GM23248 (cell line): ENCODE data around the gene CRHR2. TPM values are rescaled to one million over a fixed set of nuclear protein-coding genes. Genes with fewer than 3 reads are reported as not detected.

Experiments
- DNase-seq: peaks from one replicate; pipeline ENCODE4 v3.0.0-alpha.2; 2015
- H2AFZ ChIP-seq: fragments of 200-600 bp; sonication (generic); 2 replicates; pipeline ENCODE4 v1.6.1; 2016; ENCODE audit warnings: antibody characterized with exemption
- H3F3A ChIP-seq: fragments of 200-600 bp; sonication (generic); 2 replicates; pipeline ENCODE4 v1.6.1; 2016; ENCODE audit warnings: mild to moderate bottlenecking, antibody characterized with exemption, mixed run types; ENCODE audit not compliant: insufficient read depth
- H3K27ac ChIP-seq: fragments of 200-600 bp; sonication (generic); 2 replicates; pipeline ENCODE4 v1.5.1; 2016; ENCODE audit warnings: mild to moderate bottlenecking
- H3K27me3 ChIP-seq: fragments of 200-600 bp; sonication (generic); replicated peaks from 2 replicates; pipeline ENCODE4 v1.6.1; 2016; ENCODE audit warnings: mild to moderate bottlenecking; ENCODE audit not compliant: insufficient read depth
- H3K36me3 ChIP-seq: fragments of 200-600 bp; sonication (generic); 2 replicates; pipeline ENCODE4 v1.6.1; 2016; ENCODE audit warnings: low read depth, mild to moderate bottlenecking
- H3K4me1 ChIP-seq: fragments of 200-600 bp; sonication (generic); 2 replicates; pipeline ENCODE4 v1.6.1; 2016; ENCODE audit warnings: mild to moderate bottlenecking; ENCODE audit not compliant: insufficient read depth
- H3K4me2 ChIP-seq: fragments of 200-600 bp; sonication (generic); one replicate; pipeline ENCODE4 v1.6.1; 2016; ENCODE audit warnings: mild to moderate bottlenecking; ENCODE audit not compliant: unreplicated experiment
- H3K4me3 ChIP-seq: fragments of 200-600 bp; sonication (generic); 2 replicates; pipeline ENCODE4 v1.5.1; 2016; ENCODE audit warnings: mild to moderate bottlenecking
- H3K79me2 ChIP-seq: fragments of 200-600 bp; sonication (generic); 2 replicates; pipeline ENCODE4 v1.6.1; 2016; ENCODE audit warnings: mild to moderate bottlenecking; ENCODE audit not compliant: insufficient read depth
- H3K9ac ChIP-seq: fragments of 200-600 bp; sonication (generic); 2 replicates; pipeline ENCODE4 v1.6.1; 2016; ENCODE audit warnings: mild to moderate bottlenecking
- H3K9me2 ChIP-seq: fragments of 200-600 bp; sonication (generic); 2 replicates; pipeline ENCODE4 v1.6.1; 2016; ENCODE audit warnings: mixed run types, mild to moderate bottlenecking, moderate library complexity; ENCODE audit not compliant: insufficient read depth
- H3K9me3 ChIP-seq: fragments of 200-600 bp; sonication (generic); one replicate; pipeline ENCODE4 v1.6.1; 2017; ENCODE audit warnings: low read depth
- H4K20me1 ChIP-seq: fragments of 200-600 bp; sonication (generic); 2 replicates; pipeline ENCODE4 v1.6.0; 2016; ENCODE audit not compliant: insufficient read depth
- EZH2 ChIP-seq: fragments of 200-600 bp; sonication (generic); IDR thresholded peaks from 2 replicates; pipeline ENCODE4 v1.6.1; 2018; ENCODE audit warnings: antibody characterized with exemption, mild to moderate bottlenecking; ENCODE audit not compliant: insufficient read depth, poor library complexity, severe bottlenecking
- EZH2phosphoT487 ChIP-seq: fragments of 200-600 bp; sonication (generic); IDR thresholded peaks from 2 replicates; pipeline ENCODE4 v1.6.1; 2018; ENCODE audit warnings: antibody characterized with exemption, moderate library complexity, mild to moderate bottlenecking, low read depth; ENCODE audit not compliant: insufficient read depth
- WGBS, 2 experiments: methylation state at CpG; one replicate each; pipeline ENCODE4 v1.1.6; 2015 to 2017; ENCODE audit warnings: low lambda C conversion rate in 2 of 2, low coverage in 1 of 2; ENCODE audit errors: missing lambda C conversion rate in 2 of 2; 5-methylcytosine and 5-hydroxymethylcytosine counted together
- in situ Hi-C: fragments of 300-500 bp; cut with MboI; formaldehyde crosslinking; loops from 2 replicates; pipeline ENCODE4 v1.15.0; 2020
- polyA plus RNA-seq: library from polyadenylated mRNA; unstranded; fragments of >200 nt; fragmentation: Nextera tagmentation; extraction: Ambion mirVana; gene quantifications from 2 replicates; pipeline ENCODE4 v1.2.1, GENCODE V29; 2016
- total RNA-seq: library from RNA; depleted of rRNA; stranded (reverse); fragments of >200 nt; shearing (Covaris generic); gene quantifications from 2 replicates; pipeline ENCODE4 v1.2.3, GENCODE V29; 2014

The CRHR2 gene
- total and polyA plus RNA-seq, 2 experiments from 2014 or later = 0.05 TPM; not detected in 1

- no peaks in the 10 kb centered on the region for H3K9me3 ChIP-seq
- no peaks in the 10 kb centered on the region for H3K9me2 ChIP-seq
- no peak overlapping the region for H3K4me3 ChIP-seq
- H3K27ac ChIP-seq = no peak overlapping the region
- no peak for DNase-seq
- H3K4me1 ChIP-seq = no peaks in the 10 kb centered on the region
- peaks cover 82% of the 10 kb centered on the region for H3F3A ChIP-seq
- H2AFZ ChIP-seq = no peak overlapping the region
- H3K4me2 ChIP-seq = no peak overlapping the region
- in situ Hi-C loops = no loop called here
- H3K9ac ChIP-seq = no peak overlapping the region
- peaks cover 100% of the 10 kb centered on the region for H3K79me2 ChIP-seq
- WGBS, 2 experiments = 78 to 85% methylated on average over 4 of the region's 4 CpGs
- TF ChIP-seq EZH2phosphoT487 (no peak), EZH2 (no peak)
- no peaks in the 10 kb centered on the region; the same call in 1 of the 2 replicates for H4K20me1 ChIP-seq
- peaks cover 99% of the 10 kb centered on the region for H3K36me3 ChIP-seq
- no peaks in the 10 kb centered on the region for H3K27me3 ChIP-seq
Observed at GRCh38 chr7:30627026-30627425, 55.2 kb downstream of the CRHR2 start.

- H3K36me3 ChIP-seq = peaks cover 99% of the 10 kb centered on the region
- 96 to 100% methylated on average over 1 of the region's 1 CpG for WGBS, 2 experiments
- peaks cover 4% of the 10 kb centered on the region; the same call in 1 of the 2 replicates for H4K20me1 ChIP-seq
Observed at GRCh38 chr7:30625283-30625682, 57.0 kb downstream of the CRHR2 start.

GRCh38 chr7:30618961-30619360 lies 63.3 kb downstream of the CRHR2 start:
- in situ Hi-C loops = no loop called here
- no peak for TF ChIP-seq EZH2phosphoT487
- no peak for TF ChIP-seq EZH2
- peaks cover 65% of the 10 kb centered on the region for H3F3A ChIP-seq
- 100% methylated on average over 1 of the region's 1 CpG for WGBS, 2 experiments
- H3K4me1 ChIP-seq = peaks cover 1% of the 10 kb centered on the region; the same call in 1 of the 2 replicates
- peaks cover 28% of the 10 kb centered on the region; the same call in 1 of the 2 replicates for H4K20me1 ChIP-seq
- no peak overlapping the region for H3K4me2 ChIP-seq
- peaks cover 100% of the 10 kb centered on the region for H3K79me2 ChIP-seq
- H3K27me3 ChIP-seq = no peaks in the 10 kb centered on the region
- DNase-seq = no peak
- no peak overlapping the region for H3K27ac ChIP-seq
- peaks cover 96% of the 10 kb centered on the region for H3K36me3 ChIP-seq
- no peak overlapping the region for H2AFZ ChIP-seq
- H3K9me2 ChIP-seq = no peaks in the 10 kb centered on the region
- H3K9ac ChIP-seq = no peak overlapping the region
- H3K4me3 ChIP-seq = no peak overlapping the region
- H3K9me3 ChIP-seq = no peaks in the 10 kb centered on the region

More at GRCh38 chr7:30625283-30625682, 57.0 kb downstream of the CRHR2 start:
- H2AFZ ChIP-seq = no peak overlapping the region
- peaks cover 100% of the 10 kb centered on the region for H3K79me2 ChIP-seq
- H3K9me2 ChIP-seq = no peaks in the 10 kb centered on the region
- H3K4me1 ChIP-seq = no peaks in the 10 kb centered on the region
- in situ Hi-C loops = no loop called here
- H3K4me2 ChIP-seq = no peak overlapping the region
- TF ChIP-seq EZH2phosphoT487 (no peak), EZH2 (no peak)
- H3K9ac ChIP-seq = no peak overlapping the region
- peaks cover 80% of the 10 kb centered on the region for H3F3A ChIP-seq
- H3K4me3 ChIP-seq = no peak overlapping the region
- no peak overlapping the region for H3K27ac ChIP-seq
- H3K27me3 ChIP-seq = no peaks in the 10 kb centered on the region
- H3K9me3 ChIP-seq = no peaks in the 10 kb centered on the region
- DNase-seq = no peak

GRCh38 chr7:30618080-30618676 lies 64.1 kb downstream of the CRHR2 start:
- Histone ChIP-seq H3K27ac (no peak overlapping the region), H3K4me3 (no peak overlapping the region), H3K79me2 (peaks cover 100% of the 10 kb centered on the region), H3K4me1 (peaks cover 9% of the 10 kb centered on the region), H3K4me2 (no peak overlapping the region), H3K9me2 (no peaks in the 10 kb centered on the region), H3K36me3 (peaks cover 96% of the 10 kb centered on the region), H3K9me3 (no peaks in the 10 kb centered on the region), H2AFZ (no peak overlapping the region), H3K27me3 (no peaks in the 10 kb centered on the region), H4K20me1 (peaks cover 32% of the 10 kb centered on the region; the same call in 1 of the 2 replicates), H3K9ac (no peak overlapping the region), H3F3A (peaks cover 65% of the 10 kb centered on the region)
- WGBS, 2 experiments = 92 to 93% methylated on average over 4 of the region's 4 CpGs
- no peak for DNase-seq
- TF ChIP-seq EZH2 (no peak), EZH2phosphoT487 (no peak)
- in situ Hi-C loops = no loop called here
